Heart left ventricle (tissue), 13 donors: Measurements from ENCODE around the gene VPS26A.

Source experiments
- POLR2A ChIP-seq, 2 donors: fragments of 450-650 bp; IDR thresholded peaks; one replicate each; pipeline ENCODE4 v1.6.1; 2017; ENCODE audit warnings: antibody characterized with exemption in 2 of 2, mild to moderate bottlenecking in 2 of 2, moderate library complexity in 2 of 2
- TF ChIP-seq, protein P1 (sequence below), 12 donors: fragments of 200-600 bp; sonication (generic) in 4 of 12; IDR thresholded peaks; one replicate each; pipeline versions ENCODE4 v1.5.0 to v1.8.0; 2018 to 2022; ENCODE audit warnings: antibody characterized with exemption in 12 of 12, mild to moderate bottlenecking in 5 of 12
- donor health status: ischemic (EF 13 %, LVEDD 7.1; RV severe dilation, severe dysfunction).
- donor health status: DM: no; HTN: yes; CAD: no.
- donor health status: DM: no; HTN: no; CAD: no.
- donor health status: ischemic (EF 25% LVEDD 6.9; RV normal size, moderate dysfunction).
- donor health status: ischemic (EF 25% LVEDD 5.7; RV mildly dilated, moderate dysfunction).
- donor health status: ischemic (EF 35%, LVEDD 5.7; RV mildly dilated, moderate dysfunction).
- donor health status: nonischemic (EF 11% LVEDD 7.7; RV severe dilation, severe dysfunction).
- donor health status: DM: yes; HTN: yes; CAD: no.
- donor health status: PGD.
- donor health status: ischemic (EF 29% LVEDD 5.4; RV normal size, mild dysfunction).
- donor health status: nonischemic (EF 23%, LVEDD 6.1; RV moderate dilation, normal function).

DNA sequence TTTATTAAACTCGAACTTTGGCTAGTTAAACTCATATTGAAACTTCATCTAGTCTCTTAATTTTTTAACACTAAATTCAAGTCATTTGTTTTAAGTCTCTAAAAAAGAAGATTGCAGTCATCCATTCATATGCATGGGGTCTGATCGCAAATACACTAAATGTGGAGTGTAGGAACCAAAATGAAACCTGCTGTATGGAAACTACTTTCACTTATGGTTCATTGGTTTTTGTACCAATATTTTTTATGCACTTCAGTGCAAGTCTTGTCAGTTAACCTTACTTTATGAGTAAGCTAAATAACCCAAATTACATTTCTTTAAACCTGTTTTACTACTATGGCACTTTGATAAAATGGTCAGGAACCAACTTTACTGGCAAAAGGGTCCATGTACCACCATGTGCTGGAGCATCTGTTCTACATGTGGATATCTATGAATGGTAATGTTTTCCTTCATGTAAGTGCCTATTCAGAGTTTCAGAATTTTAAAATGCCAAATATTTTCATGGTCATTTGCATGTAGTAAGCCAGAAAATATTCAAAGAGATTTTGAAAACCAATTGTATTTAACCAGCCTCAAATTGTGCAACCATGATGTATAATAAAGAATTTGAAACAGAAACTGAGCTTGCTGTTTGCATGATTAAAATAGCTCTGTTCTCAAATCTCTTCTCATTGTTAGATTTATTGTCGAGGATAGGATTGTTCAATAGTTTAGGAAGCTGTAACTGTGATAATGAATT, 48.4 kb downstream of the VPS26A start:
- TF ChIP-seq, protein P1, sequence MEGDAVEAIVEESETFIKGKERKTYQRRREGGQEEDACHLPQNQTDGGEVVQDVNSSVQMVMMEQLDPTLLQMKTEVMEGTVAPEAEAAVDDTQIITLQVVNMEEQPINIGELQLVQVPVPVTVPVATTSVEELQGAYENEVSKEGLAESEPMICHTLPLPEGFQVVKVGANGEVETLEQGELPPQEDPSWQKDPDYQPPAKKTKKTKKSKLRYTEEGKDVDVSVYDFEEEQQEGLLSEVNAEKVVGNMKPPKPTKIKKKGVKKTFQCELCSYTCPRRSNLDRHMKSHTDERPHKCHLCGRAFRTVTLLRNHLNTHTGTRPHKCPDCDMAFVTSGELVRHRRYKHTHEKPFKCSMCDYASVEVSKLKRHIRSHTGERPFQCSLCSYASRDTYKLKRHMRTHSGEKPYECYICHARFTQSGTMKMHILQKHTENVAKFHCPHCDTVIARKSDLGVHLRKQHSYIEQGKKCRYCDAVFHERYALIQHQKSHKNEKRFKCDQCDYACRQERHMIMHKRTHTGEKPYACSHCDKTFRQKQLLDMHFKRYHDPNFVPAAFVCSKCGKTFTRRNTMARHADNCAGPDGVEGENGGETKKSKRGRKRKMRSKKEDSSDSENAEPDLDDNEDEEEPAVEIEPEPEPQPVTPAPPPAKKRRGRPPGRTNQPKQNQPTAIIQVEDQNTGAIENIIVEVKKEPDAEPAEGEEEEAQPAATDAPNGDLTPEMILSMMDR (IDR thresholded peaks at IDR 0.05) = no peak
- TF ChIP-seq POLR2A (IDR thresholded peaks at IDR 0.05) = no peak
